Activated CD4-positive, alpha-beta memory T cell treated with anti-CD3 and anti-CD28 coated beads, Interleukin-2, amount 10 ng/mL, durations not matched to agents 7 days and 5 days (primary cell): ENCODE measurements around the gene DRC3. TPM values are rescaled to one million over a fixed set of nuclear protein-coding genes. Genes with fewer than 3 reads are reported as not detected.
"Not testable (repeated sequence)": the region's sequence is repeated elsewhere in the genome, so short reads cannot be mapped to it uniquely, and the experiment has no call there.

Experiments used
- CTCF ChIA-PET: fragments of 350-600 bp; sonication (Branson Sonifier 250); formaldehyde crosslinking; loops from one replicate; lab custom pipeline; 2021; ENCODE audit warnings: antibody characterized with exemption, inconsistent platforms; lab: Charles Lee
- POLR2A ChIA-PET: fragments of 350-600 bp; sonication (Branson Sonifier 250); formaldehyde crosslinking; loops from one replicate; lab custom pipeline; 2021; ENCODE audit warnings: antibody characterized with exemption; lab: Charles Lee
- DNase-seq: peaks from one replicate; pipeline ENCODE4 v3.0.0-alpha.2; 2020
- H3K27ac Mint-ChIP-seq: one replicate; pipeline ENCODE4 v1.8.0; 2021; ENCODE audit warnings: mild to moderate bottlenecking, mixed read lengths
- H3K27me3 Mint-ChIP-seq: one replicate; pipeline ENCODE4 v1.8.0; 2021; ENCODE audit warnings: mixed read lengths
- H3K36me3 Mint-ChIP-seq: one replicate; pipeline ENCODE4 v1.8.0; 2021; ENCODE audit warnings: low read depth, mixed read lengths
- H3K4me1 Mint-ChIP-seq: one replicate; pipeline ENCODE4 v1.8.0; 2021; ENCODE audit warnings: mixed read lengths
- H3K4me3 Mint-ChIP-seq: one replicate; pipeline ENCODE4 v1.8.0; 2021; ENCODE audit warnings: mild to moderate bottlenecking, mixed read lengths
- H3K9me3 Mint-ChIP-seq: one replicate; pipeline ENCODE4 v1.8.0; 2021; ENCODE audit warnings: mixed read lengths
- total RNA-seq, 2 experiments: library from RNA; stranded (reverse); gene quantifications; one replicate each; pipeline ENCODE4 v1.2.3, GENCODE V29; 2021

Gene DRC3
- total RNA-seq, 2 experiments from 2014 or later: not detected

- DNase-seq: no peak
- H3K27me3 Mint-ChIP-seq: no peaks in the 10 kb centered on the region
- no peaks in the 10 kb centered on the region for H3K9me3 Mint-ChIP-seq
- no peak overlapping the region for H3K27ac Mint-ChIP-seq
- ChIA-PET CTCF (no interaction called here), POLR2A (no interaction called here)
- no peaks in the 10 kb centered on the region for H3K36me3 Mint-ChIP-seq
- H3K4me1 Mint-ChIP-seq: no peaks in the 10 kb centered on the region
- H3K4me3 Mint-ChIP-seq: no peak overlapping the region
These were observed 16.4 kb downstream of the DRC3 start for GRCh38 chr17:17989081-17989480.

GRCh38 chr17:17989618-17990017, 17.0 kb downstream of the DRC3 start:
- Mint-ChIP-seq H3K4me3 (no peak overlapping the region), H3K27me3 (no peaks in the 10 kb centered on the region), H3K4me1 (no peaks in the 10 kb centered on the region), H3K27ac (no peak overlapping the region), H3K36me3 (no peaks in the 10 kb centered on the region), H3K9me3 (no peaks in the 10 kb centered on the region)
- CTCF ChIA-PET: no interaction called here
- POLR2A ChIA-PET: no interaction called here
- no peak for DNase-seq

- Mint-ChIP-seq H3K4me1 (no peaks in the 10 kb centered on the region), H3K36me3 (no peaks in the 10 kb centered on the region), H3K9me3 (no peaks in the 10 kb centered on the region), H3K27ac (no peak overlapping the region), H3K27me3 (no peaks in the 10 kb centered on the region), H3K4me3 (no peak overlapping the region)
- POLR2A ChIA-PET: no interaction called here
- CTCF ChIA-PET: no interaction called here
- DNase-seq: no peak
These were observed 17.6 kb downstream of the DRC3 start for GRCh38 chr17:17990282-17990681.

- Mint-ChIP-seq H3K27me3 (no peaks in the 10 kb centered on the region), H3K4me3 (no peak overlapping the region), H3K27ac (no peak overlapping the region), H3K36me3 (no peaks in the 10 kb centered on the region), H3K9me3 (no peaks in the 10 kb centered on the region), H3K4me1 (no peaks in the 10 kb centered on the region)
- POLR2A ChIA-PET: no interaction called here
- DNase-seq: no peak
- CTCF ChIA-PET: no interaction called here
These were observed 20.7 kb downstream of the DRC3 start for GRCh38 chr17:17993366-17993765.

- DNase-seq: no peak
- H3K4me3 Mint-ChIP-seq: no peak overlapping the region
- POLR2A ChIA-PET: no interaction called here
These were observed 21.2 kb downstream of the DRC3 start for GRCh38 chr17:17993852-17994251.

GRCh38 chr17:17994271-17995069, 21.8 kb downstream of the DRC3 start:
- Mint-ChIP-seq H3K27ac (no peak overlapping the region), H3K36me3 (no peaks in the 10 kb centered on the region), H3K27me3 (no peaks in the 10 kb centered on the region), H3K4me3 (no peak overlapping the region), H3K9me3 (no peaks in the 10 kb centered on the region), H3K4me1 (no peaks in the 10 kb centered on the region)
- POLR2A ChIA-PET: no interaction called here
- CTCF ChIA-PET: interaction anchor here (1.0 kb wide), 1 partner anchor 39 kb away, joined by 9 read pairs; no protein-coding TSS in a partner anchor
- DNase-seq: no peak

More at GRCh38 chr17:17993852-17994251, 21.2 kb downstream of the DRC3 start:
- Mint-ChIP-seq H3K27ac (no peak overlapping the region), H3K36me3 (no peaks in the 10 kb centered on the region), H3K4me1 (no peaks in the 10 kb centered on the region), H3K9me3 (no peaks in the 10 kb centered on the region), H3K27me3 (no peaks in the 10 kb centered on the region)
- CTCF ChIA-PET: no interaction called here

GRCh38 chr17:17995887-17996286, 23.2 kb downstream of the DRC3 start:
- H3K27me3 Mint-ChIP-seq, CTCF ChIA-PET, H3K9me3 Mint-ChIP-seq, H3K27ac Mint-ChIP-seq, H3K36me3 Mint-ChIP-seq, POLR2A ChIA-PET, H3K4me3 Mint-ChIP-seq, H3K4me1 Mint-ChIP-seq, DNase-seq: not testable (repeated sequence)

GRCh38 chr17:17998934-17999333, 26.3 kb downstream of the DRC3 start:
- ChIA-PET POLR2A (no interaction called here), CTCF (no interaction called here)
- no peak overlapping the region for H3K4me3 Mint-ChIP-seq
- DNase-seq: no peak
- H3K27me3 Mint-ChIP-seq: no peaks in the 10 kb centered on the region
- no peak overlapping the region for H3K27ac Mint-ChIP-seq
- no peaks in the 10 kb centered on the region for H3K4me1 Mint-ChIP-seq
- no peaks in the 10 kb centered on the region for H3K36me3 Mint-ChIP-seq
- no peaks in the 10 kb centered on the region for H3K9me3 Mint-ChIP-seq

GRCh38 chr17:17999364-18000029, 26.8 kb downstream of the DRC3 start:
- ChIA-PET CTCF (no interaction called here), POLR2A (no interaction called here)
- no peaks in the 10 kb centered on the region for H3K4me1 Mint-ChIP-seq
- DNase-seq: no peak
- H3K36me3 Mint-ChIP-seq: no peaks in the 10 kb centered on the region
- no peak overlapping the region for H3K4me3 Mint-ChIP-seq
- no peaks in the 10 kb centered on the region for H3K9me3 Mint-ChIP-seq
- no peaks in the 10 kb centered on the region for H3K27me3 Mint-ChIP-seq
- no peak overlapping the region for H3K27ac Mint-ChIP-seq

GRCh38 chr17:18000030-18000408, 27.4 kb downstream of the DRC3 start:
- no peaks in the 10 kb centered on the region for H3K9me3 Mint-ChIP-seq
- H3K4me1 Mint-ChIP-seq: peaks cover 2% of the 10 kb centered on the region
- H3K36me3 Mint-ChIP-seq: no peaks in the 10 kb centered on the region
- POLR2A ChIA-PET: no interaction called here
- no peak for DNase-seq
- CTCF ChIA-PET: no interaction called here
- H3K27me3 Mint-ChIP-seq: no peaks in the 10 kb centered on the region
- H3K4me3 Mint-ChIP-seq: no peak overlapping the region
- no peak overlapping the region for H3K27ac Mint-ChIP-seq

GRCh38 chr17:18002171-18002570, 29.5 kb downstream of the DRC3 start:
- H3K36me3 Mint-ChIP-seq: no peaks in the 10 kb centered on the region
- POLR2A ChIA-PET: no interaction called here
- CTCF ChIA-PET: no interaction called here

GRCh38 chr17:18004345-18004744, 31.7 kb downstream of the DRC3 start:
- no peak for DNase-seq
- Mint-ChIP-seq H3K9me3 (no peaks in the 10 kb centered on the region), H3K4me1 (peaks cover 9% of the 10 kb centered on the region), H3K4me3 (no peak overlapping the region), H3K27ac (no peak overlapping the region), H3K36me3 (no peaks in the 10 kb centered on the region), H3K27me3 (no peaks in the 10 kb centered on the region)
- CTCF ChIA-PET: no interaction called here
- POLR2A ChIA-PET: interaction anchor here (1.2 kb wide), 1 partner anchor 32 kb away, joined by 3 read pairs; the partner anchor contains the start of genes DRC3 and TOM1L2

More at GRCh38 chr17:18002171-18002570, 29.5 kb downstream of the DRC3 start:
- H3K9me3 Mint-ChIP-seq: no peaks in the 10 kb centered on the region
- H3K4me3 Mint-ChIP-seq: no peak overlapping the region
- no peaks in the 10 kb centered on the region for H3K27me3 Mint-ChIP-seq
- H3K27ac Mint-ChIP-seq: no peak overlapping the region
- DNase-seq: no peak
- H3K4me1 Mint-ChIP-seq: peaks cover 9% of the 10 kb centered on the region

- no peak overlapping the region for H3K27ac Mint-ChIP-seq
- no peaks in the 10 kb centered on the region for H3K27me3 Mint-ChIP-seq
- peaks cover 9% of the 10 kb centered on the region for H3K4me1 Mint-ChIP-seq
- CTCF ChIA-PET: no interaction called here
- no peak overlapping the region for H3K4me3 Mint-ChIP-seq
- H3K36me3 Mint-ChIP-seq: no peaks in the 10 kb centered on the region
- POLR2A ChIA-PET: interaction anchor here (1.2 kb wide), 1 partner anchor 32 kb away, joined by 3 read pairs; the partner anchor contains the start of genes DRC3 and TOM1L2
- no peaks in the 10 kb centered on the region for H3K9me3 Mint-ChIP-seq
- no peak for DNase-seq
These were observed 32.2 kb downstream of the DRC3 start for GRCh38 chr17:18004884-18005305.
